Muscle layer of duodenum (tissue), 2 donors: ENCODE measurements around the gene LENG9.
A peak's percentile ranks its signal among the peaks of the same experiment; 100 is the strongest.

Source experiments
- H3K27ac ChIP-seq: one replicate; pipeline ENCODE4 v1.7.0; 2013; ENCODE audit warnings: mild to moderate bottlenecking, low read length
- H3K27me3 ChIP-seq: one replicate; pipeline ENCODE4 v1.7.0; 2013; ENCODE audit warnings: low read depth, mild to moderate bottlenecking, control low read depth, low read length
- H3K36me3 ChIP-seq, 2 donors: one replicate each; pipeline ENCODE4 v1.7.0; 2013; ENCODE audit warnings: low read length in 2 of 2, control low read depth in 1 of 2, mild to moderate bottlenecking in 1 of 2; ENCODE audit not compliant: insufficient read depth in 2 of 2, control insufficient read depth in 1 of 2
- H3K4me1 ChIP-seq, 2 donors: one replicate each; pipeline ENCODE4 v1.7.0; 2013; ENCODE audit warnings: low read length in 2 of 2, mild to moderate bottlenecking in 2 of 2, control low read depth in 1 of 2, moderate library complexity in 1 of 2; ENCODE audit not compliant: insufficient read depth in 2 of 2, control insufficient read depth in 1 of 2
- H3K4me3 ChIP-seq, 2 donors: one replicate each; pipeline ENCODE4 v1.7.0; 2013; ENCODE audit warnings: low read length in 2 of 2, low read depth in 1 of 2, mild to moderate bottlenecking in 1 of 2
- H3K9me3 ChIP-seq, 2 donors: one replicate each; pipeline ENCODE4 v1.7.0; 2013; ENCODE audit warnings: low read length in 2 of 2, control low read depth in 1 of 2, mild to moderate bottlenecking in 1 of 2; ENCODE audit not compliant: control insufficient read depth in 1 of 2
- donor health status: healthy.

LENG9 gene

GRCh38 chr19:54455786-54456422, 7.7 kb downstream of the LENG9 start:
- Histone ChIP-seq H3K4me1 (peaks cover 5 to 21% of the 10 kb centered on the region in 2 donors), H3K27ac (no peak overlapping the region), H3K4me3 (no peak overlapping the region), H3K9me3 (no peaks in the 10 kb centered on the region), H3K27me3 (no peaks in the 10 kb centered on the region), H3K36me3 (peaks cover 84 to 95% of the 10 kb centered on the region in 2 donors)

- peaks cover 8 to 25% of the 10 kb centered on the region in 2 donors for H3K4me1 ChIP-seq
- peaks cover 82 to 89% of the 10 kb centered on the region in 2 donors for H3K36me3 ChIP-seq
- no peaks in the 10 kb centered on the region for H3K9me3 ChIP-seq
- no peak overlapping the region for H3K27ac ChIP-seq
- no peaks in the 10 kb centered on the region for H3K27me3 ChIP-seq
- no peak overlapping the region for H3K4me3 ChIP-seq
These were observed 8.6 kb downstream of the LENG9 start for GRCh38 chr19:54454781-54455675.

- Histone ChIP-seq H3K4me3 (no peak overlapping the region), H3K36me3 (peaks cover 73 to 84% of the 10 kb centered on the region in 2 donors), H3K4me1 (peaks cover 8 to 27% of the 10 kb centered on the region in 2 donors), H3K27ac (no peak overlapping the region), H3K9me3 (no peaks in the 10 kb centered on the region), H3K27me3 (no peaks in the 10 kb centered on the region)
These were observed 9.4 kb downstream of the LENG9 start for GRCh38 chr19:54453921-54454780.

GRCh38 chr19:54452626-54453025, 11.0 kb downstream of the LENG9 start:
- Histone ChIP-seq H3K4me1 (peaks cover 8 to 28% of the 10 kb centered on the region in 2 donors), H3K27ac (no peak overlapping the region), H3K27me3 (no peaks in the 10 kb centered on the region), H3K36me3 (peaks cover 58 to 71% of the 10 kb centered on the region in 2 donors), H3K4me3 (no peak overlapping the region), H3K9me3 (no peaks in the 10 kb centered on the region)

GRCh38 chr19:54451997-54452396, 11.6 kb downstream of the LENG9 start:
- H3K4me1 ChIP-seq, result peaks cover 13 to 34% of the 10 kb centered on the region in 2 donors
- H3K4me3 ChIP-seq, result no peak overlapping the region
- no peaks in the 10 kb centered on the region for H3K27me3 ChIP-seq
- H3K9me3 ChIP-seq, result no peaks in the 10 kb centered on the region
- H3K36me3 ChIP-seq, result peaks cover 52 to 65% of the 10 kb centered on the region in 2 donors
- H3K27ac ChIP-seq, result no peak overlapping the region

GRCh38 chr19:54451331-54451871, 12.2 kb downstream of the LENG9 start:
- Histone ChIP-seq H3K36me3 (peaks cover 48 to 59% of the 10 kb centered on the region in 2 donors), H3K27ac (peak overlapping the region; percentile 4), H3K4me3 (no peak overlapping the region), H3K9me3 (no peaks in the 10 kb centered on the region), H3K27me3 (no peaks in the 10 kb centered on the region), H3K4me1 (peaks cover 13 to 38% of the 10 kb centered on the region in 2 donors)

GRCh38 chr19:54449701-54450069, 13.9 kb downstream of the LENG9 start:
- peaks cover 41 to 51% of the 10 kb centered on the region in 2 donors for H3K36me3 ChIP-seq
- no peaks in the 10 kb centered on the region for H3K9me3 ChIP-seq
- no peaks in the 10 kb centered on the region for H3K27me3 ChIP-seq
- peaks cover 13 to 38% of the 10 kb centered on the region in 2 donors for H3K4me1 ChIP-seq
- H3K27ac ChIP-seq, result peak overlapping the region; percentile 96
- H3K4me3 ChIP-seq, result peak overlapping the region; percentile 78 to 92

GRCh38 chr19:54448774-54449700, 14.5 kb downstream of the LENG9 start, which contains the start of gene LENG8:
Gene LENG8, plus strand, starts transcription at chr19:54449199. Its CDS starts 2,146 bp downstream, at chr19:54451345.
- Histone ChIP-seq H3K27ac (peak within 1 kb of the TSS; percentile 96), H3K4me1 (peaks cover 13 to 38% of the 10 kb centered on the region in 2 donors), H3K27me3 (no peaks in the 10 kb centered on the region), H3K36me3 (peaks cover 34 to 50% of the 10 kb centered on the region in 2 donors), H3K9me3 (no peaks in the 10 kb centered on the region), H3K4me3 (peak within 1 kb of the TSS; percentile 78 to 92)

- H3K27me3 ChIP-seq, result no peaks in the 10 kb centered on the region
- H3K27ac ChIP-seq, result peak overlapping the region; percentile 96
- peaks cover 13 to 33% of the 10 kb centered on the region in 2 donors for H3K4me1 ChIP-seq
- peak overlapping the region; percentile 78 to 92 for H3K4me3 ChIP-seq
- peaks cover 26 to 42% of the 10 kb centered on the region in 2 donors for H3K36me3 ChIP-seq
- H3K9me3 ChIP-seq, result no peaks in the 10 kb centered on the region
These were observed 15.4 kb downstream of the LENG9 start for GRCh38 chr19:54448040-54448773.
